T1000 (cell line): ENCODE measurements around the gene IL31RA.
A peak's percentile ranks its signal among the peaks of the same experiment; 100 is the strongest.
"Not testable (repeated sequence)": the region's sequence is repeated elsewhere in the genome, so short reads cannot be mapped to it uniquely, and the experiment has no call there.

Experiments
- DNase-seq: peaks from one replicate; lab custom pipeline; 2025; ENCODE audit warnings: mixed read lengths; lab: John Stamatoyannopoulos, UW

Gene IL31RA

GRCh38 chr5:55925712-55926111, 74.6 kb downstream of the IL31RA start:
- DNase-seq: no peak

DNA sequence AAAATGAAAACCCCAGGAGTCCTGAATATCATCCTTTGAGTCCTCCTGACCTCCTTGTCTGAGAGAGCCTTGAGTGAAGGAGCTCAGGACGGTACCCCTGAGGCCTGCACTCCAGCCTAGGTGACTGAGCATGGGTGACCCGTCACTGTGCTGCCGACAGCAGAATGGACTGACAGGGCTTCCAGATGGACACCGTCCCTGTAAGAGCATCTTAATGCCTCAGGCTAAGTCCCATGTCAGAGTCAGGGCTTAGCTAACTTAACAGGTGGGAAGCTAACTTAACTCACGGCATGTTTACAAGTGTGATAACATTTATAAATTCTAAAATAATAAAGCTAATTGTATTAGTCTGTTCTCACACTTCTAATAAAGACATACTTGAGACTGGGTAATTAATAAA, 75.3 kb downstream of the IL31RA start:
- no peak for DNase-seq

GRCh38 chr5:55927861-55928655, 76.9 kb downstream of the IL31RA start:
- no peak for DNase-seq

- DNase-seq: no peak
Observed at GRCh38 chr5:55929020-55929799, 78.1 kb downstream of the IL31RA start.

- no peak for DNase-seq
Observed at GRCh38 chr5:55932700-55933099, 81.5 kb downstream of the IL31RA start.

DNA sequence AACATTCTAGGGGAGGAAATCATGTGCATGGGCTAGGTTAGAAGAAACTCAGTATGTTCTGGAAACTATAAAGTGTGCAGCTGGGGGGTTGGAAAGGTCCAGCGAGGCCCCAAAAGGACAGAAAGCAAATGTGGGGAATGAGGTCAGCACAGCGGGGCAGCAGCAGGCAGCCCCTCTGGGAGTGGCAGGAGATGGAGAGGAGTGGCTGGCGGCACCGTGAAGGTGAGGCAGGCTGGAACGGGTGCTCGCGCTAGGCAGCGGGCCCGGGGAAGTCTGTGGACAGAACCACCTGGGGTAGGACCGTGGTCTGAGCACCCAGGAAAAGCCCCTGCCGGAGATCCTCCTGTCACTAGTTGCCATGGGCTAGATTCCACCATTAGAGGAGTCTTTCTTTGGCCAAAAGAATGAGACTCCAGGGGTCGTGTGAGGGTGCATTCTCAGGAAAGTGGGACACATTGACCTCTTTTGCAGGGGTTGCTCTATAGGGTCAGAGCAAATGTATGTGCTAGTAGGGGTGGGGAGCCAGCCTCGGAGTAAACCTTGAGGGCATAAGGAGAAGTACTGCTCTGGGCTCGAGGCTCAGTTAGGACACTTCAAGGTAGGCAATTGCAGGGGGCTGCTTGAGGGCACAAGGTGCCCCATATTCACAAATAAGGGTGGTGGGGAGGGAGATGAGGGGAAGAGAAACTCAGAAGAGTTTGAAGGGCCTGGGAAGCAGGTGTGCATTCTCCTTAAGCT, 82.4 kb downstream of the IL31RA start:
- DNase-seq: no peak

GRCh38 chr5:55934115-55934613, 83.0 kb downstream of the IL31RA start:
- no peak for DNase-seq

- DNase-seq: no peak
Observed at GRCh38 chr5:55934720-55935119, 83.6 kb downstream of the IL31RA start.

- no peak for DNase-seq
Observed at GRCh38 chr5:55935371-55935770, 84.2 kb downstream of the IL31RA start.

DNA sequence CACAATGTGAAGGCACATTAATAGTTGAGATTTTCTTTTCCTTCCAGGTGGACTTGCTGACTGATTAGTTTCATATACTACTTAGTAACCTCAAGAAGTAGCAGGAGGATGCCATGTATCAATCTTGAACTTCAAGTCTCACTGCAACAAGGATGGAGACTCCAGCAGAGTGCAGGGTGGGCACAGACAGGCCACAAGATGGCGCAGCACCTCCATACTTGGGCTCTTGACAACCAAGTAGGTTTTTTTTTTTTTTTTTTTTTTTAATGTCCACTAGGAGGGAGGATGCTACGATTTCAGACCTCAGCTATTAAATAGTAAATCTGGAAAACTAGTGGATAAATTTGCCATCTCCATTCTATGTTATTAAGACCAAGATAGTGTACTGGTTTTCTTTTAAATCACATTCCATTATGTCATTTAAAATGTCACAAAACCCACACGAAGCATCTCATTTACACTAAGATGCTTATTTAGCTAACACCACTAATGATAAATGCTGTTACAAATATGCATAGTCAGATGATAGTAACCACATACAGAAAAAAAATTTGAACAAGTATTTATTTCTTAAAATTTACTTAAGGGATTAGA, 85.0 kb downstream of the IL31RA start:
- peak; percentile 20 for DNase-seq

- not testable (repeated sequence) for DNase-seq
Observed at GRCh38 chr5:55937598-55937997, 86.4 kb downstream of the IL31RA start.

GRCh38 chr5:55941154-55941553, 90.0 kb downstream of the IL31RA start:
- DNase-seq: not testable (repeated sequence)

DNA sequence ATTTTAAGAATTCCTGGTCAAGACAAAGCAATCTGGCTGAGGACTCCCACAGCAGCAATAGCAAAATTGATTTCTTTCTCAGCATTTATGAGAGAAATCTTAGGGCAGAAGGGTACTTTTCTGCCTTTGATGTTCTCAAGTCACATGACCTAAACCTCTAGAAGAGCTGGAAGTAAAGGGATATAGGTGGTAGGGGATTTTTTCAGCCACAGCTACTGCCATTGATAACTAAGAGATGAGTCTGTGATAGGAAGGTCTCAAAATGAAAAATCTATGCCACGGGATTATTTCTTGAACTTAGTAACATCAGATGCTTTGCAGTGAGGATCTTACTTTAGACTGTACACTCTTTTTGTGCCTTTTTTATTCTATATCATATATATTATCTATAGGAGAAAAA, 108.1 kb downstream of the IL31RA start:
- no peak for DNase-seq

DNA sequence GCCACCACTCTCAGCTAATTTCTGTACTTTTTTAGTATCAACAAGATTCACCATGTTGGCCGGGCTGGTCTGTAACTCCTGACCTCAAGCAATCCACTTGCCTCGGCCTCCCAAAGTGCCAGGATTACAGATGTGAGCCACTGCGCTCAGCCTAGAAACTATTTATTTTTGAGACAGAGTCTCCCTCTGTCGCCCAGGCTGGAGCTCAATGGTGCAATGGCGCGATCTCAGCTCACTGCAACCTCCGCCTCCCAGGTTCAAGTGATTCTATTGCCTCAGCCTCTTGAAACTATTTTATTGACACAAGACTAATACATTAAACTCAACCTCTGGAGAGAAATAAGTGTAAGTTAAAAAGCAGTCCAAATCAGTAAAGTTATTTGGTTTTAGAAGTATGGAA, 109.6 kb downstream of the IL31RA start:
- no peak for DNase-seq

- no peak for DNase-seq
Observed at GRCh38 chr5:55965525-55965924, 114.4 kb downstream of the IL31RA start.

GRCh38 chr5:55966284-55966683, 115.1 kb downstream of the IL31RA start:
- DNase-seq: no peak

DNA sequence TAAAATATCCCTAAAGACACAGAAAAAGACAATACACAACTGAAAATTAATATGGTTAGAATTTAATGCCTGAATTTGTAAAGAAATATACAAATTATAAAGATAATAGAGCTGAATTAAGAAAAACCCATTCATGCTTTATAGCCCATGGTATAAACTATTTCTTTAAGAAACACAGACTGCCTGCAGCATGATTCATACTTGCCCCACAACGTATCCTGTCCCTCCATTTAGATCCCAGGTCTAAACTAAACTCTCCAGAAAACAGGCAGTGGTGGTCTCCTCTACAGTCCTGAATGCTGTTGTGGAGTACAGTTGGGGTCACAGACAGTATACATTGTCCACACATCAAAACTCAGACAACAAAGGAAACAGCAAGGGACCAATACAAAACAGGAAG, 118.8 kb downstream of the IL31RA start:
- no peak for DNase-seq
